Ramos (cell line): ENCODE results near the gene STAT2.

Source experiments
- in situ Hi-C: fragments of 300-500 bp; cut with MboI; formaldehyde crosslinking; loops from one replicate; pipeline ENCODE4 v1.14.3; 2022; ENCODE audit warnings: low sequenced_read_pairs; ENCODE audit not compliant: unreplicated experiment

Gene STAT2

GRCh38 chr12:56298828-56299227 lies 61.1 kb downstream of the STAT2 start:
- in situ Hi-C loops = no loop called here

GRCh38 chr12:56297400-56297799 lies 62.5 kb downstream of the STAT2 start:
- in situ Hi-C loops = no loop called here

- in situ Hi-C loops = no loop called here
These were observed 63.6 kb downstream of the STAT2 start for GRCh38 chr12:56296295-56296694.

- in situ Hi-C loops = no loop called here
These were observed 66.1 kb downstream of the STAT2 start for GRCh38 chr12:56293795-56294194.
